Esophagus squamous epithelium (tissue), 5 donors: ENCODE data around the gene PLOD2. TPM values are rescaled to one million over a fixed set of nuclear protein-coding genes. Genes with fewer than 3 reads are reported as not detected.
A peak's percentile ranks its signal among the peaks of the same experiment; 100 is the strongest.

Source experiments
- DNase-seq: peaks from one replicate; lab custom pipeline; 2025; lab: John Stamatoyannopoulos, UW
- H3K27ac ChIP-seq, 4 donors: fragments of 200-600 bp; sonication (generic); one replicate each; pipeline ENCODE4 v1.5.1; 2016 to 2019; ENCODE audit warnings: mild to moderate bottlenecking in 1 of 4
- H3K27me3 ChIP-seq, 4 donors: fragments of 200-600 bp; sonication (generic); 1 replicate in 3 of 4; 2 replicates in 1 of 4; pipeline versions ENCODE4 v1.5.1 to v1.6.0; 2017 to 2021; ENCODE audit warnings: antibody characterized with exemption in 1 of 4
- H3K36me3 ChIP-seq, 3 donors: fragments of 200-600 bp; sonication (generic); one replicate each; pipeline ENCODE4 v1.5.1; 2016 to 2019
- H3K4me1 ChIP-seq, 3 donors: fragments of 200-600 bp; sonication (generic); one replicate each; pipeline ENCODE4 v1.5.1; 2017 to 2019
- H3K4me3 ChIP-seq, 4 donors: fragments of 200-600 bp; sonication (generic); 1 replicate in 3 of 4; 2 replicates in 1 of 4; pipeline ENCODE4 v1.5.1; 2016 to 2019; ENCODE audit warnings: mild to moderate bottlenecking in 2 of 4, moderate library complexity in 1 of 4
- H3K9me3 ChIP-seq, 3 donors: fragments of 200-600 bp; sonication (generic); one replicate each; pipeline ENCODE4 v1.5.1; 2016 to 2019
- CTCF ChIP-seq, 6 experiments: fragments of 450-650 bp in 4 of 6; fragments of 200-600 bp in 2 of 6; sonication (generic) in 2 of 6; IDR thresholded peaks; one replicate each; pipeline ENCODE4 v1.5.1; 2016 to 2019; ENCODE audit warnings: antibody characterized with exemption in 6 of 6, mild to moderate bottlenecking in 4 of 6, moderate library complexity in 4 of 6
- POLR2A ChIP-seq, 4 donors: fragments of 450-650 bp; IDR thresholded peaks; one replicate each; pipeline ENCODE4 v1.6.1; 2017; ENCODE audit warnings: antibody characterized with exemption in 4 of 4, mild to moderate bottlenecking in 4 of 4, moderate library complexity in 3 of 4
- WGBS, 2 donors: methylation state at CpG; one replicate each; pipeline ENCODE4 v1.1.5; 2018; 5-methylcytosine and 5-hydroxymethylcytosine counted together
- intact Hi-C: fragments of 100-400 bp; cut with DNase I; formaldehyde crosslinking; loops from one replicate; pipeline ENCODE4 v1.15.0; 2022
- total RNA-seq, 4 donors: library from RNA; depleted of rRNA; stranded (reverse); fragments of >200 nt; gene quantifications; one replicate each; pipeline ENCODE4 v1.1.0, GENCODE V29; 2016
- donor health status: DM: yes; HTN: yes; CAD: no.

The PLOD2 gene
- total RNA-seq, 4 donors from 2014 or later, result 13.3 to 29.1 (median 23.2) TPM

- no peak for TF ChIP-seq CTCF (IDR thresholded peaks at IDR 0.05)
- no peak for TF ChIP-seq POLR2A (IDR thresholded peaks at IDR 0.05)
- Histone ChIP-seq H3K4me1 (peaks cover 0 to 6% (median 0%) of the 10 kb centered on the region in 3 donors), H3K9me3 (no peaks in the 10 kb centered on the region), H3K27ac (no peak overlapping the region), H3K27me3 (no peaks in the 10 kb centered on the region), H3K4me3 (no peak overlapping the region), H3K36me3 (peaks cover 0 to 23% (median 0%) of the 10 kb centered on the region in 3 donors)
- DNase-seq, result no peak
- intact Hi-C loops, result no loop called here
- 95 to 96% methylated on average over 2 of the region's 2 CpGs for WGBS, 2 donors
Observed at GRCh38 chr3:146196789-146197188, 35.8 kb upstream of the PLOD2 start.

DNA sequence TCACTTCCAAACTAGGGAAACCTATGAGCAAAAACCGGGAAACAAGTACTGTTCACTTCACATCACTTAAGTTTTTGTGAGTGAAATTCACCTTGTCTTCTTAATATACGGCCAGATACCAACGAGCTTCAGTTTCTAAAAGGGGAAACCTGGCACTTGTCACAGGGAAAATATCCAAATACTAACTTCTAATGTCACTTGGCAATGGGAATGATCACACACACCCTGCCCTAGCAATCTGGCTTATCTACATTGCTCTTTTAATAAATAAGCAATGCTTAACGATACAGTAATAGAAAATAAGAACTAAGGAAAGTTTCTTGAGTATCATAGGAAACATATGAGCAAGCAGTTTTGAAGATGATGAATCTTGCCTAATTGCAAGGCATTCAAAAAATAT is 34.6 kb upstream of the PLOD2 start:
- TF ChIP-seq POLR2A (IDR thresholded peaks at IDR 0.05) (no peak), CTCF (IDR thresholded peaks at IDR 0.05) (no peak)
- Histone ChIP-seq H3K27me3 (no peaks in the 10 kb centered on the region), H3K9me3 (no peaks in the 10 kb centered on the region), H3K4me1 (peaks cover 0 to 6% (median 0%) of the 10 kb centered on the region in 3 donors), H3K4me3 (no peak overlapping the region), H3K27ac (peak overlapping the region in 1 of 4 donors; percentile 18), H3K36me3 (peaks cover 0 to 25% (median 0%) of the 10 kb centered on the region in 3 donors)
- intact Hi-C loops, result no loop called here
- no peak for DNase-seq
- whole genome bisulfite sequencing, 2 donors, result 44 to 64% methylated on average over 4 of the region's 4 CpGs

- no peaks in the 10 kb centered on the region for H3K27me3 ChIP-seq
- TF ChIP-seq POLR2A (IDR thresholded peaks at IDR 0.05), result no peak
- no peak for TF ChIP-seq CTCF (IDR thresholded peaks at IDR 0.05)
- peaks cover 0 to 28% (median 0%) of the 10 kb centered on the region in 3 donors for H3K36me3 ChIP-seq
- intact Hi-C loops, result no loop called here
- H3K27ac ChIP-seq, result no peak overlapping the region
- no peak for DNase-seq
- H3K9me3 ChIP-seq, result no peaks in the 10 kb centered on the region
- H3K4me1 ChIP-seq, result peaks cover 0 to 6% (median 0%) of the 10 kb centered on the region in 3 donors
- 56 to 75% methylated on average over 3 of the region's 3 CpGs for WGBS, 2 donors
- H3K4me3 ChIP-seq, result no peak overlapping the region
Observed at GRCh38 chr3:146195030-146195429, 34.0 kb upstream of the PLOD2 start.

- H3K4me1 ChIP-seq, result peaks cover 0 to 13% (median 0%) of the 10 kb centered on the region in 3 donors
- no peak overlapping the region for H3K27ac ChIP-seq
- intact Hi-C loops, result no loop called here
- WGBS, 2 donors, result 73 to 81% methylated on average over 1 of the region's 1 CpG
- no peak for TF ChIP-seq POLR2A (IDR thresholded peaks at IDR 0.05)
- no peaks in the 10 kb centered on the region for H3K27me3 ChIP-seq
- peaks cover 0 to 28% (median 0%) of the 10 kb centered on the region in 3 donors for H3K36me3 ChIP-seq
- DNase-seq, result no peak
- H3K4me3 ChIP-seq, result no peak overlapping the region
- H3K9me3 ChIP-seq, result no peaks in the 10 kb centered on the region
Observed at GRCh38 chr3:146191051-146191450, 30.1 kb upstream of the PLOD2 start.

DNA sequence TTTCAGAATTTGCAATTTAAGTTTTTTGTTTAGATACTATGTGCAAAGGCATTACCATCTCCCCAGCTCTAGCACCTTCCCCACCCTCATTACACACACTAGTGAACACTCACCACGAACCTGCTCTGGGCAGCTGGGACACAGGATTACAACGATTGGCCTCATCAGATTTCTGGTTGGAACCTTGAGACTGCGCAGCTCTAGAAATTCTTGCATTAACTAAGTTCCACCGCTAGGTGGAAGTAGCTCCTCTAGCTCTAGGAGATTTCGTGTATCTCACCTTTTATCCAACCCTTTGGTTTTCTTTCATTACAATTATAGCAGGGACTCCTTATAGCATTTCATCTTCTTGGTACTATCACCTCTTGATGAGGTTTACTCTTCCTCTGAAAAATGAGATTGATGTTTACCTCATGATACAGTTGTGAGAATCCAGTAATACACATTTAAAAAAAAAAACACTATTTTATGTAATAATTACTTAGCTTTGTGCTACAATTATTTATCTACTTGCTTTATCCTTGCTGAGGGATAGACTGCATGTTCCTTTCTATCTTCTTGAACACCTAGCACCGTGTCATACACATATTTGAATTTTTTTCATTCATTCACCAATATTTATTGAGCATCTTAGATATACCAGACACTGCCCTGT is 28.7 kb upstream of the PLOD2 start:
- Histone ChIP-seq H3K27ac (peak overlapping the region in 1 of 4 donors; percentile 31), H3K4me3 (no peak overlapping the region), H3K27me3 (no peaks in the 10 kb centered on the region), H3K4me1 (peaks cover 0 to 9% (median 0%) of the 10 kb centered on the region in 3 donors), H3K36me3 (peaks cover 0 to 22% (median 0%) of the 10 kb centered on the region in 3 donors), H3K9me3 (no peaks in the 10 kb centered on the region)
- 10 to 12% methylated on average over 6 of the region's 6 CpGs for WGBS, 2 donors
- intact Hi-C loops, result no loop called here
- no peak for TF ChIP-seq POLR2A (IDR thresholded peaks at IDR 0.05)
- TF ChIP-seq CTCF (IDR thresholded peaks at IDR 0.05), result peak; percentile 45 to 76 (median 69)
- no peak for DNase-seq
